HFF-Myc (cell line): ENCODE results near the gene MYO3A.

Experiments used
- DNase-seq: peaks from one replicate; pipeline ENCODE4 v3.0.0-alpha.2; 2011; ENCODE audit warnings: low read depth; ENCODE audit errors: extremely low read depth
- H3K4me3 ChIP-seq: replicated peaks from 2 replicates; pipeline ENCODE4 v1.5.1; 2011; ENCODE audit warnings: low read depth, mild to moderate bottlenecking, control low read depth, low read length
- TF ChIP-seq, protein P1 (sequence below): IDR thresholded peaks from 2 replicates; pipeline ENCODE4 v1.5.1; 2012; ENCODE audit warnings: mild to moderate bottlenecking, low read depth, low read length, control low read depth; ENCODE audit errors: missing control alignments

Gene MYO3A

DNA sequence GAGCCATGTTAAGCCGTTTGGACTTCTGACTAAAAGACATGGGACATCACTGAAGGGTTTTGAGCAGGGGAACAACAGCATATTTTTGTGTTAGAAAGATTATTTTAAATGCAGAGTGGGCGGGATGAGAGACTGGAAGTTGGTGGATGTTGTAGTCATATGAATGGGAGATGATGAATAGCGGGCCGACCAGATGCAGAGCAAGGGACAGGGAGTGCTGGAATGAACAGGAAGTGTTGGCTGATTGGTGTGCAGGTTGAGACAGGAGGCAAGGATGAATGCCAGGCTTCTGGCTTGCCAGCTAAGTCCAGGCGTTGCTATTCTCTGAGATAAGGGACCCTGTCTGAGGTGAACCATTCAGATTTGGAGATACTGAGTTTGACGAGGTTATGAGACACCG lies 320.6 kb downstream of the MYO3A start:
- TF ChIP-seq, protein P1, sequence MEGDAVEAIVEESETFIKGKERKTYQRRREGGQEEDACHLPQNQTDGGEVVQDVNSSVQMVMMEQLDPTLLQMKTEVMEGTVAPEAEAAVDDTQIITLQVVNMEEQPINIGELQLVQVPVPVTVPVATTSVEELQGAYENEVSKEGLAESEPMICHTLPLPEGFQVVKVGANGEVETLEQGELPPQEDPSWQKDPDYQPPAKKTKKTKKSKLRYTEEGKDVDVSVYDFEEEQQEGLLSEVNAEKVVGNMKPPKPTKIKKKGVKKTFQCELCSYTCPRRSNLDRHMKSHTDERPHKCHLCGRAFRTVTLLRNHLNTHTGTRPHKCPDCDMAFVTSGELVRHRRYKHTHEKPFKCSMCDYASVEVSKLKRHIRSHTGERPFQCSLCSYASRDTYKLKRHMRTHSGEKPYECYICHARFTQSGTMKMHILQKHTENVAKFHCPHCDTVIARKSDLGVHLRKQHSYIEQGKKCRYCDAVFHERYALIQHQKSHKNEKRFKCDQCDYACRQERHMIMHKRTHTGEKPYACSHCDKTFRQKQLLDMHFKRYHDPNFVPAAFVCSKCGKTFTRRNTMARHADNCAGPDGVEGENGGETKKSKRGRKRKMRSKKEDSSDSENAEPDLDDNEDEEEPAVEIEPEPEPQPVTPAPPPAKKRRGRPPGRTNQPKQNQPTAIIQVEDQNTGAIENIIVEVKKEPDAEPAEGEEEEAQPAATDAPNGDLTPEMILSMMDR: no peak
- H3K4me3 ChIP-seq: no peak overlapping the region
- no peak for DNase-seq

DNA sequence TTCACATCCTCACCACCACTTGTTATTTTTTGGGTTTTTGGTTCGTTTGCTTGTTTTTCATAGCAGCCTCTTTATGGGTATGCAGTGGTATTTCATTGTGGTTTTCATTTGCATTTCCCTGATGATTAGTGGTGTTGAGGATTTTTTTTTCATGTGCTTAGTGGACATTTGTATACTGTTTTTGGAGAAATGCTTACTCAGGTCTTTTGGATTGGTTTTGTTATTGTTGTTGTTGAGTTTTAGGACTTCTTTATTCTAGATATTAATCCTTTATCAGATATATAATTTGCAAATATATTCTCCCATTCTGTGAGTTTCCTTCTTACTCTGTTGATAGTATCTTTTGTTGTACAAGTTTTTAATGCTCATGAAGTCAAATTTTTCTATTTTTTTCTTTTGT lies 325.3 kb downstream of the MYO3A start:
- TF ChIP-seq, protein P1: no peak
- no peak for DNase-seq
- no peak overlapping the region for H3K4me3 ChIP-seq
